Tibial nerve (tissue), 4 donors: ENCODE data around the gene ZNF878. TPM values are rescaled to one million over a fixed set of nuclear protein-coding genes. Genes with fewer than 3 reads are reported as not detected.

ENCODE experiments used
- DNase-seq, 2 donors: peaks; one replicate each; pipeline ENCODE4 v3.0.0-alpha.2; 2019; ENCODE audit warnings: low spot score in 2 of 2
- H3K27ac ChIP-seq, 4 donors: fragments of 200-600 bp; sonication (generic) in 3 of 4; one replicate each; pipeline ENCODE4 v1.5.1; 2017 to 2019; ENCODE audit warnings: mild to moderate bottlenecking in 1 of 4
- H3K27me3 ChIP-seq, 2 donors: fragments of 200-600 bp; sonication (generic) in 1 of 2; one replicate each; pipeline versions ENCODE4 v1.5.1 to v1.6.0; 2017 to 2019
- H3K36me3 ChIP-seq, 3 donors: fragments of 200-600 bp; sonication (generic); one replicate each; pipeline ENCODE4 v1.5.1; 2018 to 2019
- H3K4me1 ChIP-seq, 4 donors: fragments of 200-600 bp; sonication (generic) in 3 of 4; one replicate each; pipeline ENCODE4 v1.5.1; 2017 to 2019
- H3K4me3 ChIP-seq, 4 donors: fragments of 200-600 bp; sonication (generic) in 3 of 4; one replicate each; pipeline ENCODE4 v1.5.1; 2017 to 2019; ENCODE audit warnings: mild to moderate bottlenecking in 1 of 4, moderate library complexity in 1 of 4
- H3K9me3 ChIP-seq, 4 donors: fragments of 200-600 bp; sonication (generic) in 3 of 4; one replicate each; pipeline ENCODE4 v1.5.1; 2017 to 2019
- EP300 ChIP-seq, 2 donors: sonication (generic); formaldehyde crosslinking; IDR thresholded peaks; one replicate each; pipeline ENCODE4 v1.6.1; 2017; ENCODE audit warnings: antibody characterized with exemption in 2 of 2, mild to moderate bottlenecking in 1 of 2
- POLR2A ChIP-seq, 2 donors: fragments of 450-650 bp; IDR thresholded peaks; one replicate each; pipeline ENCODE4 v1.6.1; 2017; ENCODE audit warnings: antibody characterized with exemption in 2 of 2, mild to moderate bottlenecking in 2 of 2, moderate library complexity in 2 of 2
- WGBS, 2 donors: methylation state at CpG; one replicate each; pipeline ENCODE4 v1.1.5; 2018; 5-methylcytosine and 5-hydroxymethylcytosine counted together
- total RNA-seq, 4 donors: library from RNA; depleted of rRNA; stranded (reverse); fragments of >200 nt; gene quantifications; one replicate each; pipeline ENCODE4 v1.1.0, GENCODE V29; 2016
- TF ChIP-seq, protein P1 (sequence below), 5 experiments: fragments of 200-600 bp in 3 of 5; fragments of 450-650 bp in 2 of 5; sonication (generic) in 3 of 5; IDR thresholded peaks; one replicate each; pipeline ENCODE4 v1.5.1; 2016 to 2019; ENCODE audit warnings: antibody characterized with exemption in 5 of 5, mild to moderate bottlenecking in 3 of 5, moderate library complexity in 2 of 5

Gene ZNF878
- total RNA-seq, 4 donors from 2014 or later = 0.59 to 0.66 TPM; not detected in 2

DNA sequence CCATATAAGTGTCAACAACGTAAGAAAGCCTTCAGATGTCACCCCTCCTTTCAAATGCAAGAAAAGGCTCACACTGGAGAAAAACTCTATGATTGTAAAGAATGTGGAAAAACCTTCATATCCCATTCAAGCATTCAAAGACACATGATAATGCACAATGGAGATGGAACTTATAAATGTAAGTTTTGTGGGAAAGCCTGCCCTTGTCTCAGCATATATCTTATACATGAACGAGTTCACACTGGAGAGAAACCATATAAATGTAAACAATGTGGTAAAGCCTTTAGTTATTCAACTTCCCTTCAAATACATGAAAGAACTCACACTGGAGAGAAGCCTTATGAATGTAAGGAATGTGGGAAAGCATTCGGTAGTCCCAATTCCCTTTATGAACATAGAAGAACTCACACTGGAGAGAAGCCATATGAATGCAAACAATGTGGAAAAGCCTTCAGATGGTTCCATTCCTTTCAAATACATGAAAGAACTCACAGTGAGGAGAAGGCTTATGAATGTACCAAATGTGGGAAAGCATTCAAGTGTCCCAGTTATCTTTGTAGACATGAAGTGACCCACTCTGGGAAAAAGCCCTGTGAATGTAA lies 22.9 kb upstream of the ZNF878 start:
- Histone ChIP-seq H3K36me3 (peaks cover 23 to 100% (median 31%) of the 10 kb centered on the region in 3 donors), H3K9me3 (peaks cover 15 to 100% (median 71%) of the 10 kb centered on the region in 4 donors), H3K4me3 (no peak overlapping the region), H3K4me1 (no peaks in the 10 kb centered on the region), H3K27me3 (no peaks in the 10 kb centered on the region), H3K27ac (no peak overlapping the region)
- no peak for TF ChIP-seq POLR2A (IDR thresholded peaks at IDR 0.05)
- TF ChIP-seq, protein P1, sequence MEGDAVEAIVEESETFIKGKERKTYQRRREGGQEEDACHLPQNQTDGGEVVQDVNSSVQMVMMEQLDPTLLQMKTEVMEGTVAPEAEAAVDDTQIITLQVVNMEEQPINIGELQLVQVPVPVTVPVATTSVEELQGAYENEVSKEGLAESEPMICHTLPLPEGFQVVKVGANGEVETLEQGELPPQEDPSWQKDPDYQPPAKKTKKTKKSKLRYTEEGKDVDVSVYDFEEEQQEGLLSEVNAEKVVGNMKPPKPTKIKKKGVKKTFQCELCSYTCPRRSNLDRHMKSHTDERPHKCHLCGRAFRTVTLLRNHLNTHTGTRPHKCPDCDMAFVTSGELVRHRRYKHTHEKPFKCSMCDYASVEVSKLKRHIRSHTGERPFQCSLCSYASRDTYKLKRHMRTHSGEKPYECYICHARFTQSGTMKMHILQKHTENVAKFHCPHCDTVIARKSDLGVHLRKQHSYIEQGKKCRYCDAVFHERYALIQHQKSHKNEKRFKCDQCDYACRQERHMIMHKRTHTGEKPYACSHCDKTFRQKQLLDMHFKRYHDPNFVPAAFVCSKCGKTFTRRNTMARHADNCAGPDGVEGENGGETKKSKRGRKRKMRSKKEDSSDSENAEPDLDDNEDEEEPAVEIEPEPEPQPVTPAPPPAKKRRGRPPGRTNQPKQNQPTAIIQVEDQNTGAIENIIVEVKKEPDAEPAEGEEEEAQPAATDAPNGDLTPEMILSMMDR (IDR thresholded peaks at IDR 0.05) = no peak
- no peak for TF ChIP-seq EP300 (IDR thresholded peaks at IDR 0.05)
- 95 to 97% methylated on average over 3 of the region's 3 CpGs for WGBS, 2 donors
- no peak for DNase-seq

DNA sequence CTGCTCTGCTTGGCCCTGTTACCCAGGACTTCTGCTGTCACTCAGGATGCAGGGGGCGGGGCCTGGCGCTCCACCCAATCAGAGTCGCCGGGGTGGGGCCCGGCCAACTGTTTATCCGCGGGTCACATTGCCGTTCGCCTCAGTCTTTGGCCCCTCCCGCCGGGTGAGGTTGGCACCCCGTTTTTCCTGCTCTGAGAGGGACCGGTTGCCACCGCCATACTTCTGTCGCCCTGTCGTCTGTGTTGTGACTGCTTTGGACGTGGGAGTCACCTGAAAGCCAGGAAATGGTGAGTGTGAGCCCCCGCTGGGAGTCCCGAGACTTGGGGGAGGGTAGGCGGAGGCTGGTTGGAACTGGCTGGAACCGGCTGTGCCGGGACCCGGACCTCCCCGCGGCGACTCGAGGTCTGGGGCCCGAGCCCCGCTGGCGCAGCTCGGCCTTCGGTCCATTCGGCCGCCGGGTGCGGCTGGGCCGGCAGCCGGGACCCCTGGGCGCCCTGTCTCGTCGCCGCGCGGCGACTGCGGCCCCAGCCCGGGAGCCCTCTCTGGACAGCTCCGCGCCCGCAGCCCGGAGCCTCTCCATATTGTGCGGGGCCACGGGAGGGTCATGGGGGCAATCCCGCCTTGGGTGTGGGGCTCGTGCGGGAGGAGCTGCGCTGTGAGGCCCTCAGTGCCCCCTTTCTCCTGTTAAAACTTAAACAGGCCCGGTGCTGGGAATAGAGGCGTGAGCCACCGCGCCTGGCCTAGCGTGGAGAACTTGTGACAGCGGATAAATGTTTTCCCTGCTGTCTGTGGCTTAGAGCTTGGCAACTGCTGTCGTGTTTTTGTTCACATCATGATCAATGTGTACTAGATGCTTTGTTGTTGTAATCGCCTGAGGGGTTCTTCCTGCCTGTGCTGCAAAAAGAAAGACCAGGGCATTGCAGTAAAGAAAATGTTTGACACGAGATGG lies 12.1 kb upstream of the ZNF878 start, which contains the start of gene ZNF844:
Gene ZNF844, plus strand, starts transcription at position 142 of the 949 bp plus-strand sequence. Its CDS starts 143 bp downstream, at position 285.
- Histone ChIP-seq H3K36me3 (peaks cover 0 to 40% (median 0%) of the 10 kb centered on the region in 3 donors), H3K27ac (peak within 1 kb of the TSS; percentile 90 to 97 (median 96)), H3K4me3 (peak within 1 kb of the TSS; percentile 53 to 88 (median 84)), H3K9me3 (peaks cover 0 to 42% (median 12%) of the 10 kb centered on the region in 4 donors), H3K27me3 (no peaks in the 10 kb centered on the region), H3K4me1 (peaks cover 0 to 20% (median 11%) of the 10 kb centered on the region in 4 donors)
- WGBS, 2 donors = 4 to 6% methylated on average over 27 to 38 of the region's 66 CpGs
- peak; percentile 98 to 99 for DNase-seq
- TF ChIP-seq, protein P1 (IDR thresholded peaks at IDR 0.05) = peak in 2 of 5 experiments; percentile 21 to 56
- TF ChIP-seq POLR2A (IDR thresholded peaks at IDR 0.05) (peak; percentile 90 to 96), EP300 (IDR thresholded peaks at IDR 0.05) (peak; percentile 77 to 99)

DNA sequence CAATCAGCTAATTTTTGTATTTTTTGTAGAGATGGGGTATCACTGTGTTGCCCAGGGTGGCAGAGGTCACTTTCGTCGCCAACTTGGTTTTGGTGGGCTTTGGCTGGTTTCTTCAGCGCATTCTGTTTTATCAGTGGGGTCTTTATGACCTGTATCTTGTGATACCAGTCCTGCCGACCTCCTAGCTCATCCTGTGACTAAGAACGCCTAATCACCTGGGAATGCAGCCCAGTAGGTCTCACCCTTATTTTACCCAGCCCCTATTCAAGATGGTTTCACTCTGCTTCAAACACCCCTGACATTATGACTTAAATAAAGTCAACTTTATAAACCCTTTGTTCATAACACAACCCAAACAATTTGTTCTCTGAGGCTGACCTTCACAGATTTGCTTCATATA lies 3.0 kb upstream of the ZNF878 start:
- no peak for TF ChIP-seq POLR2A (IDR thresholded peaks at IDR 0.05)
- TF ChIP-seq EP300 (IDR thresholded peaks at IDR 0.05) = no peak
- TF ChIP-seq, protein P1 (IDR thresholded peaks at IDR 0.05) = no peak
- H3K9me3 ChIP-seq = no peaks in the 10 kb centered on the region
- H3K36me3 ChIP-seq = no peaks in the 10 kb centered on the region
- no peak for DNase-seq
- H3K27me3 ChIP-seq = no peaks in the 10 kb centered on the region
- H3K4me3 ChIP-seq = no peak overlapping the region
- H3K4me1 ChIP-seq = peaks cover 0 to 21% (median 3%) of the 10 kb centered on the region in 4 donors
- WGBS, 2 donors = 80 to 88% methylated on average over 5 of the region's 5 CpGs
- H3K27ac ChIP-seq = no peak overlapping the region

DNA sequence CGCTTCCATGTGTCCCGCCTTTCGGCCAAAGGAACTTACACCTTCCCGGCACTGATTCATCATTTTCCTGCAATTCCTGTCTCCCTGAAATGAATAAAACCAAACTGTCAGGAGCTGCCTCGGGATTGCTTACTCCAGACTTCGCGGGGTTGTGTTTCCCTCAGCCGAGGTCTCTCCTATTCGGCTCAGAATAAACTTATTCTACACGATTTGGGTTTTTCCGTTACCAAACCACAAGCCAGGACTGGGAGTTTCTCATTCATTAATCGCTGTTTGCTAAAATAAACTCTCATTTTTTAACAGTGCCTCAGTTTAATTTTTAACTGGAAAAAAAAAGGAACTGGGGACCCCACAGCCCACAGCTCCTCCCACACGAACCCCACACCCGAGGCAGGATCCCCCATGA lies 667 bp downstream of the ZNF878 start:
- peaks cover 0 to 18% (median 3%) of the 10 kb centered on the region in 4 donors for H3K4me1 ChIP-seq
- H3K4me3 ChIP-seq = peak overlapping the region; percentile 41 to 71 (median 52)
- no peaks in the 10 kb centered on the region for H3K27me3 ChIP-seq
- H3K9me3 ChIP-seq = no peaks in the 10 kb centered on the region
- TF ChIP-seq, protein P1 (IDR thresholded peaks at IDR 0.05) = no peak
- TF ChIP-seq POLR2A (IDR thresholded peaks at IDR 0.05) = no peak
- no peak for TF ChIP-seq EP300 (IDR thresholded peaks at IDR 0.05)
- peak overlapping the region in 3 of 4 donors; percentile 51 to 78 (median 64) for H3K27ac ChIP-seq
- 2 to 4% methylated on average over 14 of the region's 14 CpGs for WGBS, 2 donors
- no peak for DNase-seq
- no peaks in the 10 kb centered on the region for H3K36me3 ChIP-seq
